ENCODE data around the gene ATF6.
"Not testable (repeated sequence)": the region's sequence is repeated elsewhere in the genome, so short reads cannot be mapped to it uniquely, and the experiment has no call there.

ATF6 gene

DNA sequence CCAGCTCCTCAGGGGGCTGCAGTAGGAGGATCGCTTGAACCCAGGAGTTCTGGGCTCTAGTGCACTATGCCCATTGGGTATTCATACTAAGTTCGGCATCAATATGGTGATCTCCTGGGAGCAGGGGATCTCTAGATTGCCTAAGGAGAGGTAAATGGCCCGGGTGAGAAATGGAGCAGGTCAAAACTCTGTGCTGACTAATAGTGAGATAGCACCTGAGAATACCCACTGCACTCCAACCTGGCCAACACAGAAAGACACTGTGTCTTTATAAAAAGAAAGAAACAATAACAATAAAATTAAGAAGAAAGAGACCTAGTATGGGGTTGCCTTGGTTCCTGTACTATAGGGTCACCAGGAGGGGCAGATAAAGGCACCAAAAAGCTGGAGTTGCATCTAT, 30.3 kb upstream of the ATF6 start:
- DNase-seq, result no peak

GRCh38 chr1:161736335-161736969, 29.7 kb upstream of the ATF6 start:
- DNase-seq, result no peak

- DNase-seq, result no peak
Observed at GRCh38 chr1:161737625-161738024, 28.5 kb upstream of the ATF6 start.

GRCh38 chr1:161738627-161739287, 27.4 kb upstream of the ATF6 start:
- no peak for DNase-seq

- no peak for DNase-seq
Observed at GRCh38 chr1:161739865-161740566, 26.1 kb upstream of the ATF6 start.

- DNase-seq, result no peak
Observed at GRCh38 chr1:161740921-161741320, 25.2 kb upstream of the ATF6 start.

GRCh38 chr1:161743231-161743630, 22.9 kb upstream of the ATF6 start:
- no peak for DNase-seq

GRCh38 chr1:161747801-161748200, 18.3 kb upstream of the ATF6 start:
- DNase-seq, result no peak

DNA sequence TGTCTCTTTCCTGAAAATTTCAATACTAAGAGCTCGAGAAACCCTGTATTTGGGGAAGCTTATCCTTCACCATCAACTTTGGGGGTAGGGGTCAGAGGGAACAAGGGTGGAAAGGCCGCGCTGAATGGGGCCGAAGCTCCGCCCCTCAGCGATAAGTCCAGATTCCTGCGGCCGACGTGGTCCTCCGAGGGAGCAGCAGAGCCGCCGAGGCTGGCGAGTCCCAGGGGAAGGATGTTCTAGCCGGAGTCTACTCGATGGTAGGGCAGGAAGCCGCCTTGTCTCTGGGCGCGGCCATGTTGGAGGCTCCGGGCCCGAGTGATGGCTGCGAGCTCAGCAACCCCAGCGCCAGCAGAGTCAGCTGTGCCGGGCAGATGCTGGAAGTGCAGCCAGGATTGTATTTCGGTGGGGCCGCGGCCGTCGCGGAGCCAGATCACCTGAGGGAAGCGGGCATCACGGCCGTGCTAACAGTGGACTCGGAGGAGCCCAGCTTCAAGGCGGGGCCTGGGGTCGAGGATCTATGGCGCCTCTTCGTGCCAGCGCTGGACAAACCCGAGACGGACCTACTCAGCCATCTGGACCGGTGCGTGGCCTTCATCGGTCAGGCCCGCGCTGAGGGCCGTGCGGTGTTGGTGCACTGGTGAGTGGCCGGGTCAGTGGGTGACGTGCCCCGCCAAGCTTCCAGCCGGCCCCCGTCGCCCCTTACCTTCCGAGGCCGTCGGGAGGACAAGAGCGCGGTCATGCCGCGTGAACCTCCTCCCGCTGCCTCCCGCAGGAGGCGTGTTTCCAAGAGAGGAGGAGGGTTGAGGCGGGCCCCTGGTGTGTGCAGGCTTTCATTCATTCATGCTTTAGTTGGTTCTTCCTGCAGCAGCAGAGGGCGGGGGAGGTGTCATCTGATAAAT, 16.4 kb upstream of the ATF6 start, which contains the start of gene DUSP12:
Gene DUSP12, plus strand, starts transcription at position 278 of the 899 bp plus-strand sequence. Its CDS starts 16 bp downstream, at position 294.
- DNase-seq, result peak; percentile 75 to 86

DNA sequence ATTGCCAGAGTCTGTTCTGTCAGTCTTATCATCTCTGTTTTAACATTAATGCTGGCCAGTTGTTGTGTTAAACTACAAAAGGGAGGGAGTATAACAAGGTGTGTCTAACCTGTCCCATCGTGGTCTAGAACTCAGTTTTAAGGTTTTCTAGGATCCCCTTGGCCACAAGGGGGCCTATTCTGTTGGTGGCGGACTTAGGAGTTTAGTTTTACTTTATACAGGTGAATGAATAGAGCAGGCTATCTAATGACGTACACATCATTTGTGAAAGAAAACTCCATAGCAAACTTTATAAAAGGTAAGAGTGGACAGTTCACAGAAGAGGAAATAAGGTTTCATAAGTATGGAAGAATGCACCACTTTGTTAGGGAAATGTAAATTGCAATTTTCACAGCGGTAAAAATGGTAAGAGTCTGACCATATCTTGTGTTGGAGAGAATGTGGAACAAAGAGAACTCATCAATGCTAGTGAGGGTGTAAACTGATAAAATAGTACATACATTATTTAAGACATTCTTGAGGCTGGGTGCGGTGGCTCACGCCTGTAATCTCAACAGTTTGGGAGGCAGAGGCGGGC, 2.5 kb upstream of the ATF6 start:
- DNase-seq, result no peak

DNA sequence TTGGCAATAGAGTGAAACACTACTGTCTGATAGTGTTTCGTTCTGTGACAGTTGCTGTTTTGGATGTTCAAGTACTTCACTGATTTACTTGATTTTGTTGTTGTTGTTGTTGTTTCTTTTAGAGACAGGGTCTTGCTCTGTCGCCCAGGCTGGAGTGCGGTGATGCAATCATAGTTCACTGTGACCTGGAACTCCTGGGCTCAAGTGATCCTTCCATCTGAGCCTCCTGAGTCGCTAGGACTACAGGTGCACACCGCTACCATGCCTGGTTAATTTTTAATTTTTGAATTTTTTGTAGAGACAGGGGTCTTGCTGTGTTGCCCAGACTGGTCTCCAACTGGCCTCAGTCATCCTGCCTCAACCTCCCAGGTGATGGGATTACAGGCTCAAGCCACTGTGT, 2.3 kb downstream of the ATF6 start:
- no peak for DNase-seq

DNA sequence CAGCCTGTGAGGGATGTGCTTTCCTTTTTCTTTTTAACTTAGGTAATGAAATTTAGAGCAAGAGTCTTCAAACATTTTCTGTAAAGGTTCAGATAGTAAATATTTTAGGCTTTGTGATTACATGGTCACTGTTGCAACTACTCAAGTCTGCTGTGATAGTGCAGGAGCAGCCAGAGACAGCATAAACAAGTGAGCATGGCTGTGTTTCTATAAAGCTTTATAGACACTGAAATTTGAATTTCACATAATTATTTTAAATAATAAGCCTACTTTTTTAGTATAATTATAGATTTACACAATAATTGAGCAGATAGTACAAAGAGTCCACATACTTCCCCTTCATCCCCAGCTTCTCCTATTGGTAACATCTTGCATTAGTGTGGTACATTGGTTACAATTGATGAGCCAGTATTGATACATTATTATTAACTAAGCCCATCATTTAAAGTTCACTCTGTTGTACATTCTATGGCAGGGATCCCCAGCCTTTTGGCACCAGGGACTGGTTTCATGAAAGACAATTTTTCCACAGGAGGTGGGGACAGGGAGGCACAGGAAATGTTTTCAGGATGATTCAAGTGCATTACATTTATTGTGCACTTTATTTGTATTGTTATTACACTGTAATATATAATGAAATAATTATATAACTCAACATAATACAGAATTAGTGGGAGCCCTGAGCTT, 3.0 kb downstream of the ATF6 start:
- no peak for DNase-seq

DNA sequence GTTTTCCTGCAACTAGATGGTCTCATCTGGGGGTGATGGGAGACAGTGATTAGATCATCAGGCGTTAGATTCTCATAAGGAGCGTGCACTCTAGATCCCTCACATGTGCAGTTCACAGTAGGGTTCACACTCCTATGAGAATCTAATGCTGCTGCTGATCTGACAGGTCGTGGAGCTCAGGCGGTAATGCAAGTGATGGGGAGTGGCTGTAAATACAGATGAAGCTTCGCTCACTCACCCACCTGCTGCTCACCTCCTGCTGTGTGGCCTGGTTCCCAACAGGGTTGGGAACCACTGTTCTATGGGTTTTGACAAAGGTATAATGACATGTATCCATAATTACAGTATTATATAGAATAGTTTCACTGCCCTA, 3.5 kb downstream of the ATF6 start:
- DNase-seq, result not testable (repeated sequence)

GRCh38 chr1:161770250-161770649, 4.1 kb downstream of the ATF6 start:
- no peak for DNase-seq

- DNase-seq, result no peak
Observed at GRCh38 chr1:161771161-161771560, 5.0 kb downstream of the ATF6 start.

GRCh38 chr1:161771973-161772372, 5.9 kb downstream of the ATF6 start:
- no peak for DNase-seq

DNA sequence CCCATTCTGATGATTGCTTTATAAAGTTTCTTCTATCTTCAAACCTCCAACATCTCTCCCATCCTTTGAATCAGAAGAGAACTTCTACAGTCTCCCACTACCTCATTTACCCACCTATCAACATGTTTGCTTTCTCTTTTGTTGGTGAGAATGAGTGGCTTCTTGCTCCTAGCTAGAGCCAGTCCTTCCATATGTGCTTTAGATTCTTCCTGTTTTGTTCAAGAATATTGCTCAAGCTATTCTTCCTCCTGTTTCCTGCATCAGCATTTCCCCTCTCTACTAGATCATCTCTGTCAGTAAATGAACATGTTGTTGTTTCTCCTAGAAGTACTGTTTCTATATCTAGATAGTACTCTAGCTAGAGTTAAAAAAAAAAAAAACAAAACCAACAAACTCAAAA, 6.3 kb downstream of the ATF6 start:
- DNase-seq, result no peak

- no peak for DNase-seq
Observed at GRCh38 chr1:161773791-161774190, 7.7 kb downstream of the ATF6 start.

- DNase-seq, result no peak
Observed at GRCh38 chr1:161777261-161777660, 11.1 kb downstream of the ATF6 start.

GRCh38 chr1:161778522-161778921, 12.4 kb downstream of the ATF6 start:
- no peak for DNase-seq

DNA sequence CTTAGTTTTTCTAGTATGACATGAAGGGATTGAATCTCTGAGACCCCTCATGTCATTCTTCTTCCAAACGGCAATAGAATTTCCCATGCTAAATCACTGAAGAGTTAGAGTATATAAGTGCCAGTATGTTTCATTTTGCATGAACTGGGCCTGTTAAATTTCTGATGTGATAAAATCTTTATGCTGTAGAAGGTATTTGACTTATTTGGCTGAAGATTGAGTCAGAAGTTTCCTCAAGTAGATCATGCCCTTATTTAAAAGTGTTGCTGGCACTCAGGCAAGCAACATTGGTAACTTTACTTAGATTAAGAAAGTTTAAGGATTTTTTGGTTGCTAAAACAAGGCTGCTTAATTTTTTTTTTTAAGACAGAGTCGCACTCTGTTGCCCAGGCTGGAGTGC, 13.3 kb downstream of the ATF6 start:
- DNase-seq, result no peak

GRCh38 chr1:161781995-161782394, 15.9 kb downstream of the ATF6 start:
- DNase-seq, result no peak
